GM21528 (cell line): Measurements from ENCODE around the gene GTSE1.

Experiments
- ATAC-seq: cut with Tn5 transposase; IDR thresholded peaks from one replicate; pipeline ENCODE4 v1.9.1; 2021; ENCODE audit warnings: mild to moderate bottlenecking, moderate library complexity; ENCODE audit not compliant: unreplicated experiment, low FRiP score

Gene GTSE1

GRCh38 chr22:46376111-46376510, 79.4 kb downstream of the GTSE1 start:
- ATAC-seq: no peak

- no peak for ATAC-seq
These were observed 80.3 kb downstream of the GTSE1 start for GRCh38 chr22:46376908-46377524.

GRCh38 chr22:46377525-46378425, 81.1 kb downstream of the GTSE1 start:
- no peak for ATAC-seq

- no peak for ATAC-seq
These were observed 81.9 kb downstream of the GTSE1 start for GRCh38 chr22:46378426-46379065.

GRCh38 chr22:46379066-46379930, 82.6 kb downstream of the GTSE1 start:
- no peak for ATAC-seq

DNA sequence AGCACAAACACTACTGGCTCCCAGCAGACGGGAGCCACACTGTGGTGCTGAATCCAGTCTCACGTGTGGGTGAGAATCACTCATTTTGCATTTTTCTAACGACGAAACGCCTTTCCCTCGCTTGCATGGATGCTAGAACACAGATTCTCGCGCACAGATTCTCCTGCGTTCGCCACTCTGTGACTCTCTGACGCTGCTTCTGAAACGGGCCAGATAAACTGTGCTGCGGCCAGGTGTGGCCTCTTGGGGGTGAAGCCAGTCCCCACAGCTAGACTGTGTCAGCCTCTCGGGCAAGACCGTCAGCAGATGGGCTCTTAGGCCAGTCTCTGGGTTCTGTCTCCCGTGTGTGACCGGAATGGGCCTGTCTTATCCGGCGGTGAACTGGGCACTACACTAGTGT, 83.4 kb downstream of the GTSE1 start:
- ATAC-seq: no peak
